Ascending aorta (tissue), 2 donors: ENCODE results near the gene SAP30BP. TPM values are rescaled to one million over a fixed set of nuclear protein-coding genes. Genes with fewer than 3 reads are reported as not detected.

Experiments used
- DNase-seq, 2 donors: peaks; one replicate each; pipeline ENCODE4 v3.0.0-alpha.2; 2019; ENCODE audit warnings: low spot score in 2 of 2
- H3K27ac ChIP-seq, 2 donors: fragments of 200-600 bp; sonication (generic); one replicate each; pipeline ENCODE4 v1.5.1; 2016 to 2017; ENCODE audit warnings: mild to moderate bottlenecking in 1 of 2
- H3K27me3 ChIP-seq: fragments of 200-600 bp; sonication (generic); one replicate; pipeline ENCODE4 v1.5.1; 2017
- H3K36me3 ChIP-seq, 2 donors: fragments of 200-600 bp; sonication (generic); one replicate each; pipeline ENCODE4 v1.5.1; 2016
- H3K4me1 ChIP-seq, 2 donors: fragments of 200-600 bp; sonication (generic); one replicate each; pipeline ENCODE4 v1.5.1; 2016 to 2017; ENCODE audit warnings: mild to moderate bottlenecking in 1 of 2
- H3K4me3 ChIP-seq, 2 donors: fragments of 200-600 bp; sonication (generic); one replicate each; pipeline ENCODE4 v1.5.1; 2016 to 2017; ENCODE audit warnings: mild to moderate bottlenecking in 1 of 2
- H3K9me3 ChIP-seq, 2 donors: fragments of 200-600 bp; sonication (generic); one replicate each; pipeline ENCODE4 v1.5.1; 2016
- CTCF ChIP-seq, 3 experiments: fragments of 200-600 bp in 2 of 3; fragments of 450-650 bp in 1 of 3; sonication (generic) in 2 of 3; IDR thresholded peaks; one replicate each; pipeline ENCODE4 v1.5.1; 2016 to 2019; ENCODE audit warnings: antibody characterized with exemption in 3 of 3, mild to moderate bottlenecking in 1 of 3, moderate library complexity in 1 of 3
- intact Hi-C: fragments of 100-400 bp; cut with DNase I; formaldehyde crosslinking; loops from one replicate; pipeline ENCODE4 v1.15.1; 2023
- total RNA-seq: library from RNA; depleted of rRNA; stranded (reverse); fragments of >200 nt; gene quantifications from one replicate; pipeline ENCODE4 v1.1.0, GENCODE V29; 2016

SAP30BP gene
- total RNA-seq, 1 donor from 2014 or later, result 70.9 TPM

- Histone ChIP-seq H3K27ac (no peak overlapping the region), H3K27me3 (no peaks in the 10 kb centered on the region), H3K36me3 (peaks cover 44 to 61% of the 10 kb centered on the region in 2 donors), H3K4me3 (no peak overlapping the region), H3K4me1 (peaks cover 6 to 8% of the 10 kb centered on the region in 2 donors), H3K9me3 (no peaks in the 10 kb centered on the region)
- intact Hi-C loops, result no loop called here
- no peak for TF ChIP-seq CTCF (IDR thresholded peaks at IDR 0.05)
- no peak for DNase-seq
Measured at GRCh38 chr17:75672011-75672410, 4.9 kb downstream of the SAP30BP start.

GRCh38 chr17:75673487-75673886 is 6.3 kb downstream of the SAP30BP start:
- intact Hi-C loops, result no loop called here
- H3K4me3 ChIP-seq, result no peak overlapping the region
- peaks cover 44 to 64% of the 10 kb centered on the region in 2 donors for H3K36me3 ChIP-seq
- H3K27me3 ChIP-seq, result no peaks in the 10 kb centered on the region
- no peak overlapping the region for H3K27ac ChIP-seq
- no peak for TF ChIP-seq CTCF (IDR thresholded peaks at IDR 0.05)
- no peak for DNase-seq
- H3K4me1 ChIP-seq, result peaks cover under 1% of the 10 kb centered on the region in 2 donors
- no peaks in the 10 kb centered on the region for H3K9me3 ChIP-seq

- H3K4me3 ChIP-seq, result no peak overlapping the region
- no peaks in the 10 kb centered on the region for H3K27me3 ChIP-seq
- H3K9me3 ChIP-seq, result no peaks in the 10 kb centered on the region
- H3K36me3 ChIP-seq, result peaks cover 25 to 51% of the 10 kb centered on the region in 2 donors
- DNase-seq, result no peak
- intact Hi-C loops, result no loop called here
- H3K4me1 ChIP-seq, result no peaks in the 10 kb centered on the region
- TF ChIP-seq CTCF (IDR thresholded peaks at IDR 0.05), result no peak
- no peak overlapping the region for H3K27ac ChIP-seq
Measured at GRCh38 chr17:75676461-75676860, 9.3 kb downstream of the SAP30BP start.

- TF ChIP-seq CTCF (IDR thresholded peaks at IDR 0.05), result no peak
- H3K36me3 ChIP-seq, result peaks cover under 1 to 28% of the 10 kb centered on the region in 2 donors
- no peak overlapping the region for H3K4me3 ChIP-seq
- no peaks in the 10 kb centered on the region for H3K9me3 ChIP-seq
- no peak for DNase-seq
- intact Hi-C loops, result no loop called here
- no peaks in the 10 kb centered on the region for H3K27me3 ChIP-seq
- no peaks in the 10 kb centered on the region for H3K4me1 ChIP-seq
- no peak overlapping the region for H3K27ac ChIP-seq
Measured at GRCh38 chr17:75679706-75680211, 12.6 kb downstream of the SAP30BP start.

GRCh38 chr17:75680431-75680830 is 13.3 kb downstream of the SAP30BP start:
- Histone ChIP-seq H3K4me1 (no peaks in the 10 kb centered on the region), H3K27me3 (no peaks in the 10 kb centered on the region), H3K36me3 (peaks cover 0 to 23% of the 10 kb centered on the region in 2 donors), H3K27ac (no peak overlapping the region), H3K9me3 (no peaks in the 10 kb centered on the region), H3K4me3 (no peak overlapping the region)
- intact Hi-C loops, result no loop called here
- TF ChIP-seq CTCF (IDR thresholded peaks at IDR 0.05), result no peak
- DNase-seq, result no peak

GRCh38 chr17:75681289-75681688 is 14.2 kb downstream of the SAP30BP start:
- no peaks in the 10 kb centered on the region for H3K27me3 ChIP-seq
- H3K4me1 ChIP-seq, result no peaks in the 10 kb centered on the region
- no peak for DNase-seq
- H3K9me3 ChIP-seq, result no peaks in the 10 kb centered on the region
- intact Hi-C loops, result no loop called here
- no peak overlapping the region for H3K4me3 ChIP-seq
- peaks cover 0 to 16% of the 10 kb centered on the region in 2 donors for H3K36me3 ChIP-seq
- no peak overlapping the region for H3K27ac ChIP-seq
- TF ChIP-seq CTCF (IDR thresholded peaks at IDR 0.05), result no peak
